Cardiac atrium fibroblast (primary cell): ENCODE data around the gene CCDC138. TPM values are rescaled to one million over a fixed set of nuclear protein-coding genes. Genes with fewer than 3 reads are reported as not detected.

Experiments
- total RNA-seq: library from RNA; depleted of rRNA; stranded (reverse); fragments of >200 nt; gene quantifications from 2 replicates; pipeline ENCODE4 v1.2.3, GENCODE V29; 2015

Gene CCDC138, protein sequence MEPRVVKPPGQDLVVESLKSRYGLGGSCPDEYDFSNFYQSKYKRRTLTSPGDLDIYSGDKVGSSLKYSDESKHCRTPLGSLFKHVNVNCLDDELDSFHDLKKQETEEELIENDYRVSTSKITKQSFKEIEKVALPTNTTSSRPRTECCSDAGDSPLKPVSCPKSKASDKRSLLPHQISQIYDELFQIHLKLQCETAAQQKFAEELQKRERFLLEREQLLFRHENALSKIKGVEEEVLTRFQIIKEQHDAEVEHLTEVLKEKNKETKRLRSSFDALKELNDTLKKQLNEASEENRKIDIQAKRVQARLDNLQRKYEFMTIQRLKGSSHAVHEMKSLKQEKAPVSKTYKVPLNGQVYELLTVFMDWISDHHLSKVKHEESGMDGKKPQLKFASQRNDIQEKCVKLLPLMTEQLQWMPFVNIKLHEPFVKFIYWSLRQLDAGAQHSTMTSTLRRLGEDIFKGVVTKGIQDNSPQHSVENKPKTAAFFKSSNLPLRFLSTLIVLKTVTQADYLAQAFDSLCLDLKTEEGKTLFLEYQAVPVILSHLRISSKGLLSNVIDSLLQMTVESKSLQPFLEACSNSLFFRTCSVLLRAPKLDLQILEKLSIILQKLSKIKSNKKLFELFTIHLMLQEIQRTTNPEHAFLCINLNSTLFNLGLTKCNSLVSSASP
- 3.7 and 7.4 TPM in 2 replicates for total RNA-seq

DNA sequence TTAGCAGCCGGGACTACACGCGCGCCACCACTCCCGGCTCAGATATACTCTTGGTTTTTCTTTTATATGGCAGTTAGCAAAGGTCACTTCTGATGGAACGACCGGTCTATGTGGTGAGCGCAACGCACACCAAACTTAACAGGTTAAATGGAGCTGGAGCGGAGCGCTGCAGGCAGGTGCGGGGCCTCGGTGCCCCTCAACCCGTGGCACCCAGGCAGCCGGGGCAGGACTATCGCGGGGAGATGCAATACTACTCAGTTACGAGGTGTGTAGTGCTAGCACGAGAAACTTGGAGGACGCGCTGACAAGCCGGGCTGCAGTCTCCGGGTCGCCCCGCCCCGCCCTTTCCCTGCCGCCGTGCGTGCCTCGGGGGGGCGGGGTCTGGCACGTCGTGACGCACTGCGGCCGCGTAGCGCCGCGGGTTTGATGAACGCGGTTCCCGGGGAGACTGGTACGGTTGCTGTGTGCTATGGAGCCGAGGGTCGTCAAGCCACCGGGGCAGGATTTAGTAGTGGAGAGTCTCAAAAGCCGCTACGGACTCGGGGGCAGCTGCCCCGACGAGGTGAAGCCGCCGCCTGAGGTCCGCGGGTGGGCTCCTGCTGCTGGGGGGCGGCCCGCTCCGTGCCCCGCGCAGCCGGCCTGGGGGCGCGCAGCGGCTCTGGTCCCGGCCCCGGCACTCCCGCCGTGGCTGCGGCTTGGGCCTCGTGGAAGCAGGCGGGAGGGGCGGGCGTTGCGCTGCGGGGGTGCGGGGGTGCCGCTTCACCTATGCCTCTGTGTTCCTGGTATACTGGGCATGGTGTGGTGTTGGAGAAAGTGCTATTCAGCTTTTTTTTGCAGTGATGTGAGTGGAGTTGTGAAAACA lies at the start of gene CCDC138:
Gene CCDC138 (plus strand): TSS at position 418 of the 862 bp plus-strand sequence. CDS start 52 bp downstream, at position 470.

Other genes starting within 250 kb of the CCDC138 start
- gene RANBP2, start 67.3 kb upstream of the CCDC138 start, total RNA-seq = 28.5 and 35.3 TPM in 2 replicates
- gene EDAR, start 202.4 kb downstream of the CCDC138 start, total RNA-seq = not detected in 2 replicates